BLaER1 treated with 17β-estradiol and CSF1 and Interleukin-3, amounts not matched to agents 10 nM and 100 nM (cell line): Measurements from ENCODE around the gene CD300LG.

ENCODE experiments used
- H3K27ac ChIP-seq, 11 experiments: shearing (Covaris generic); formaldehyde crosslinking; 2 replicates each; pipeline ENCODE4 v1.8.1; 2022
- H3K27me3 ChIP-seq, 11 experiments: shearing (Covaris generic); formaldehyde crosslinking; 2 replicates each; pipeline ENCODE4 v1.8.1; 2022
- H3K36me3 ChIP-seq, 11 experiments: shearing (Covaris generic); formaldehyde crosslinking; 2 replicates each; pipeline ENCODE4 v1.8.1; 2022
- H3K4me1 ChIP-seq, 10 experiments: shearing (Covaris generic); formaldehyde crosslinking; 2 replicates each; pipeline ENCODE4 v1.8.1; 2022
- H3K4me2 ChIP-seq, 11 experiments: shearing (Covaris generic); formaldehyde crosslinking; 2 replicates each; pipeline ENCODE4 v1.8.1; 2022
- H3K4me3 ChIP-seq, 10 experiments: shearing (Covaris generic); formaldehyde crosslinking; 2 replicates each; pipeline ENCODE4 v1.8.1; 2022
- H3K9ac ChIP-seq, 11 experiments: shearing (Covaris generic); formaldehyde crosslinking; 2 replicates each; pipeline ENCODE4 v1.8.1; 2022
- H3K9me3 ChIP-seq, 11 experiments: shearing (Covaris generic); formaldehyde crosslinking; replicated peaks in 1 of 11; 2 replicates each; pipeline ENCODE4 v1.8.1; 2022
- H4K20me1 ChIP-seq, 11 experiments: shearing (Covaris generic); formaldehyde crosslinking; 2 replicates each; pipeline ENCODE4 v1.8.1; 2022
- Cebpa-rat ChIP-seq, 11 experiments: shearing (Covaris generic); IDR thresholded peaks; 2 replicates each; pipeline ENCODE4 v1.8.1; 2022

CD300LG gene

GRCh38 chr17:43901861-43902589 lies 55.0 kb downstream of the CD300LG start:
- Histone ChIP-seq H3K36me3 (no peaks in the 10 kb centered on the region), H3K4me1 (peaks cover 22 to 43% (median 38%) of the 10 kb centered on the region in 10 experiments), H3K4me2 (peak overlapping the region in 2 of 11 experiments; percentile 85 to 94; a peak in 4 of 22 replicates), H4K20me1 (peaks cover 0 to 18% (median 10%) of the 10 kb centered on the region in 11 experiments; a peak in 12 of 22 replicates), H3K27ac (no peak overlapping the region), H3K9ac (no peak overlapping the region), H3K4me3 (no peak overlapping the region), H3K9me3 (no peaks in the 10 kb centered on the region), H3K27me3 (peaks cover 34 to 62% (median 56%) of the 10 kb centered on the region in 11 experiments)
- no peak for TF ChIP-seq Cebpa-rat (IDR thresholded peaks at IDR 0.05)

- Histone ChIP-seq H3K27ac (no peak overlapping the region), H4K20me1 (peaks cover 0 to 24% (median 10%) of the 10 kb centered on the region in 11 experiments; a peak in 12 of 22 replicates), H3K4me2 (peak overlapping the region in 7 of 11 experiments; percentile 98 to 100 (median 99); a peak in 7 of 22 replicates), H3K4me1 (peaks cover 33 to 43% (median 37%) of the 10 kb centered on the region in 10 experiments), H3K9ac (no peak overlapping the region), H3K27me3 (peaks cover 38 to 80% (median 70%) of the 10 kb centered on the region in 11 experiments), H3K4me3 (no peak overlapping the region), H3K36me3 (no peaks in the 10 kb centered on the region), H3K9me3 (no peaks in the 10 kb centered on the region)
- TF ChIP-seq Cebpa-rat (IDR thresholded peaks at IDR 0.05) = no peak
Measured at GRCh38 chr17:43905400-43905984, 58.5 kb downstream of the CD300LG start.

GRCh38 chr17:43905985-43906852 lies 59.2 kb downstream of the CD300LG start:
- Histone ChIP-seq H3K4me3 (peak overlapping the region; percentile 50 to 73 (median 65)), H3K9ac (peak overlapping the region in 5 of 11 experiments; percentile 56 to 74 (median 64); a peak in 8 of 22 replicates)

GRCh38 chr17:43906951-43907424 lies 60.0 kb downstream of the CD300LG start:
- no peak for TF ChIP-seq Cebpa-rat (IDR thresholded peaks at IDR 0.05)
- peak overlapping the region; percentile 50 to 73 (median 65) for H3K4me3 ChIP-seq
- H3K36me3 ChIP-seq = no peaks in the 10 kb centered on the region
- H3K27me3 ChIP-seq = peaks cover 38 to 69% (median 61%) of the 10 kb centered on the region in 11 experiments
- H3K4me1 ChIP-seq = peaks cover 26 to 37% (median 29%) of the 10 kb centered on the region in 10 experiments; a peak in 18 of 20 replicates
- peaks cover 0 to 24% (median 10%) of the 10 kb centered on the region in 11 experiments; a peak in 12 of 22 replicates for H4K20me1 ChIP-seq
- H3K9ac ChIP-seq = peak overlapping the region; percentile 32 to 74 (median 64); a peak in 20 of 22 replicates
- peak overlapping the region; percentile 86 to 100 (median 99) for H3K4me2 ChIP-seq
- no peak overlapping the region for H3K27ac ChIP-seq
- no peaks in the 10 kb centered on the region for H3K9me3 ChIP-seq

More at GRCh38 chr17:43905985-43906852, 59.2 kb downstream of the CD300LG start:
- Histone ChIP-seq H3K4me2 (peak overlapping the region; percentile 86 to 100 (median 99)), H3K36me3 (no peaks in the 10 kb centered on the region), H3K4me1 (peaks cover 25 to 36% (median 30%) of the 10 kb centered on the region in 10 experiments; a peak in 19 of 20 replicates), H4K20me1 (peaks cover 0 to 24% (median 10%) of the 10 kb centered on the region in 11 experiments; a peak in 12 of 22 replicates), H3K27ac (no peak overlapping the region), H3K27me3 (peaks cover 38 to 77% (median 67%) of the 10 kb centered on the region in 11 experiments), H3K9me3 (no peaks in the 10 kb centered on the region)
- no peak for TF ChIP-seq Cebpa-rat (IDR thresholded peaks at IDR 0.05)

- H3K4me2 ChIP-seq = peak within 1 kb of the TSS; percentile 86 to 100 (median 99)
- H3K4me3 ChIP-seq = peak within 1 kb of the TSS; percentile 50 to 73 (median 65)
- H3K27ac ChIP-seq = peak within 1 kb of the TSS in 1 of 11 experiments; percentile 32; a peak in 1 of 22 replicates
- no peak for TF ChIP-seq Cebpa-rat (IDR thresholded peaks at IDR 0.05)
- H3K36me3 ChIP-seq = no peaks in the 10 kb centered on the region
- peak within 1 kb of the TSS; percentile 32 to 74 (median 64); a peak in 20 of 22 replicates for H3K9ac ChIP-seq
- H4K20me1 ChIP-seq = peaks cover 0 to 27% (median 10%) of the 10 kb centered on the region in 11 experiments; a peak in 12 of 22 replicates
- H3K27me3 ChIP-seq = peaks cover 38 to 64% (median 56%) of the 10 kb centered on the region in 11 experiments
- peaks cover 26 to 42% (median 34%) of the 10 kb centered on the region in 10 experiments; a peak in 18 of 20 replicates for H3K4me1 ChIP-seq
- H3K9me3 ChIP-seq = no peaks in the 10 kb centered on the region
Measured at GRCh38 chr17:43907425-43907981, 60.5 kb downstream of the CD300LG start, which contains the start of gene MPP2. Gene MPP2, minus strand, starts transcription at chr17:43907536. Its CDS starts 3,076 bp downstream, at chr17:43904460.

- Histone ChIP-seq H3K4me1 (peaks cover 26 to 47% (median 40%) of the 10 kb centered on the region in 10 experiments; a peak in 18 of 20 replicates), H3K4me2 (peak overlapping the region; percentile 86 to 100 (median 99)), H3K4me3 (peak overlapping the region; percentile 50 to 73 (median 65); a peak in 18 of 20 replicates), H4K20me1 (peaks cover 0 to 27% (median 10%) of the 10 kb centered on the region in 11 experiments; a peak in 12 of 22 replicates), H3K9ac (peak overlapping the region in 8 of 11 experiments; percentile 49 to 74 (median 64); a peak in 11 of 22 replicates), H3K27me3 (peaks cover 38 to 57% (median 54%) of the 10 kb centered on the region in 11 experiments), H3K27ac (no peak overlapping the region), H3K9me3 (no peaks in the 10 kb centered on the region), H3K36me3 (no peaks in the 10 kb centered on the region)
- TF ChIP-seq Cebpa-rat (IDR thresholded peaks at IDR 0.05) = no peak
Measured at GRCh38 chr17:43907998-43908721, 61.2 kb downstream of the CD300LG start.

GRCh38 chr17:43909537-43910231 lies 62.7 kb downstream of the CD300LG start:
- peaks cover 26 to 57% (median 44%) of the 10 kb centered on the region in 10 experiments; a peak in 18 of 20 replicates for H3K4me1 ChIP-seq
- H3K4me3 ChIP-seq = no peak overlapping the region
- H3K36me3 ChIP-seq = no peaks in the 10 kb centered on the region
- no peak overlapping the region for H3K9ac ChIP-seq
- H3K27me3 ChIP-seq = peaks cover 27 to 42% (median 39%) of the 10 kb centered on the region in 11 experiments
- H4K20me1 ChIP-seq = peaks cover 0 to 27% (median 10%) of the 10 kb centered on the region in 11 experiments; a peak in 11 of 22 replicates
- H3K27ac ChIP-seq = no peak overlapping the region
- H3K9me3 ChIP-seq = no peaks in the 10 kb centered on the region
- TF ChIP-seq Cebpa-rat (IDR thresholded peaks at IDR 0.05) = no peak
- no peak overlapping the region for H3K4me2 ChIP-seq
